ENCODE measurements around the gene TRA2A. TPM values are rescaled to one million over a fixed set of nuclear protein-coding genes. Genes with fewer than 3 reads are reported as not detected.

Gene TRA2A
- total RNA-seq, result 123 and 144 TPM in 2 replicates

DNA sequence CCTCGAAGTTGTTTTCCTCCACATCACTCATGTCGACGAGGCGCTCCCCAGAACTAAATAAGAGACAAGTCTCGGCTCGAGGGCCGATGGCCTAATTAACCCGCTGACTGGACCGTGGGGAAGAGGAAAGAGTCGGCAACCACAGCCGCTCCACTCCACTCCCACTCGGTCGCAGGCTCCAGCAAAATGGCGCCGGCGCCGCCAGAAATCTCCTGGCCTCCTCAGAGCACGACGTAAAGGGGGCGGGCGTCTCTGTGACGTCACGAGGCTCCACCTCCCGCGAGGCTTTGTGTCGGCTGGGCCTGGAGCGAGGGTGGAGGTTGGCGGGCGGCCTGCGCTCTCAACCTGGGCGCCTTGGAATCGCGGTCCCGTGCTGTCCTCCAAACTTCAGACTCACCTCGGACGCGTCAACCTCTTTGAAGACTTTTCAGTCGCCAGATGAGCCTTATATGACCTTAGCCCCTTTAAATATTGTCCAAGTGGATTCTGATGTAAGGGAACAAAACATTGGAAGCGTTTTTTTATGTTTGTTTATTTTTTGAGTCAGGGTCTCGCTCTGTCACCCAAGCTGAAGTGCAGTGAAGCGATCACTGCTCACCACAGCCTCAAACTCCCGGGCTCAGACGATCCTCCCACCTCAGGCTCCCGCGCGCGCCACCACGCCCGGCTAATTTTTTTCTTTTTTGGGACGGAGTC, at the start of gene TRA2A:
Gene TRA2A, minus strand, starts transcription at position 188 of the 696 bp plus-strand sequence. Its CDS starts 157 bp downstream, at position 31.
- POLR2A ChIA-PET, result interaction anchor here (0.6 to 1.6 kb wide), 11 partner anchors 8 to 231 kb away, joined by 3 to 8 read pairs (median 4); partner anchors contain the start of genes CCDC126 and FAM221A
- H3K36me3 Mint-ChIP-seq (ENCODE audit: low read depth), result peaks cover 31% of the 10 kb centered on the region
- H3K27ac Mint-ChIP-seq, result peak within 1 kb of the TSS; percentile 100
- H3K4me1 Mint-ChIP-seq, result peaks cover 49% of the 10 kb centered on the region
- TF ChIP-seq, protein P1, sequence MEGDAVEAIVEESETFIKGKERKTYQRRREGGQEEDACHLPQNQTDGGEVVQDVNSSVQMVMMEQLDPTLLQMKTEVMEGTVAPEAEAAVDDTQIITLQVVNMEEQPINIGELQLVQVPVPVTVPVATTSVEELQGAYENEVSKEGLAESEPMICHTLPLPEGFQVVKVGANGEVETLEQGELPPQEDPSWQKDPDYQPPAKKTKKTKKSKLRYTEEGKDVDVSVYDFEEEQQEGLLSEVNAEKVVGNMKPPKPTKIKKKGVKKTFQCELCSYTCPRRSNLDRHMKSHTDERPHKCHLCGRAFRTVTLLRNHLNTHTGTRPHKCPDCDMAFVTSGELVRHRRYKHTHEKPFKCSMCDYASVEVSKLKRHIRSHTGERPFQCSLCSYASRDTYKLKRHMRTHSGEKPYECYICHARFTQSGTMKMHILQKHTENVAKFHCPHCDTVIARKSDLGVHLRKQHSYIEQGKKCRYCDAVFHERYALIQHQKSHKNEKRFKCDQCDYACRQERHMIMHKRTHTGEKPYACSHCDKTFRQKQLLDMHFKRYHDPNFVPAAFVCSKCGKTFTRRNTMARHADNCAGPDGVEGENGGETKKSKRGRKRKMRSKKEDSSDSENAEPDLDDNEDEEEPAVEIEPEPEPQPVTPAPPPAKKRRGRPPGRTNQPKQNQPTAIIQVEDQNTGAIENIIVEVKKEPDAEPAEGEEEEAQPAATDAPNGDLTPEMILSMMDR (IDR thresholded peaks at IDR 0.05), result no peak
- H3K27me3 Mint-ChIP-seq, result no peaks in the 10 kb centered on the region
- intact Hi-C loops (cut with micrococcal nuclease), result loop anchor here (1.0 to 10.0 kb wide), 13 partner anchors 15 to 1593 kb away; partner anchors contain the start of genes CYCS, HYCC1, IGF2BP3 and KLHL7
- DNase-seq (peak; percentile 97), ATAC-seq (ENCODE audit: low read depth) (peak; percentile 89)
- CTCF ChIA-PET, result interaction anchor here (1.0 to 1.7 kb wide), 4 partner anchors 12 to 258 kb away, joined by 3 to 6 read pairs (median 6); no protein-coding TSS in a partner anchor
- H3K9me3 Mint-ChIP-seq, result no peaks in the 10 kb centered on the region
- H3K4me3 Mint-ChIP-seq, result peak within 1 kb of the TSS; percentile 99

DNA sequence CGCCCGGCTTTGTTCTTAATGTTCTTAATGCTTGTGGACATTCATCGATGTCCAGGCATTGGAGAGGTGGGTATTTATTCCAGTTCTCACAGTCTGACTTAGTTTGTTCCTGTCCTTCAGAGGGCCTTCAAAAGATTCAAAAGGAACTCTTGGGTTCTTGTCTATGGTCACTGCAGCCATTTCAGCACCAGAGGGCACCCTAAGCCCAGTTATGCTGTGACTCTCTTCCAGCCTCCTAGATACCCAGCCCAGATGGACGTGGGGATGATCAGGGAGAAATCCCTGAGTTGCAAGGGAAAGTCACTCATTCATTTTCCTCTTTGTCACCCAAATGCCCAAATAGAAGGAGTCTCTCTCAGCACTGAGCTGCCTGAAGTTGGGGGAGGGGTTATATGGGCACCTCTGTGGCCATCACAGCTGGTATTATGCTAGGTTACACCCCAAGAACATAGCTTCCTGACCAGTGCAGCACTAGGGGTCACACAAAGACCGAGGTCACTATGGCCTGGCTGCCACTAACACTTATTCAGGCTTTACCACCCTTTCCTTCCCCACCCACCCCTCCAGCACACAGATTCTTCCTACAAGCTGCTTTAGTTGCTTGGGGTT, 38.9 kb upstream of the TRA2A start:
- ChIA-PET POLR2A (no interaction called here), CTCF (interaction anchor here (0.9 to 3.2 kb wide), 6 partner anchors 26 to 1095 kb away, joined by 3 to 42 read pairs (median 18); partner anchors contain the start of genes CCDC126 and STK31)
- Mint-ChIP-seq H3K27me3 (peaks cover 14% of the 10 kb centered on the region), H3K4me1 (no peaks in the 10 kb centered on the region), H3K36me3 (ENCODE audit: low read depth) (no peaks in the 10 kb centered on the region), H3K9me3 (no peaks in the 10 kb centered on the region), H3K4me3 (no peak overlapping the region), H3K27ac (no peak overlapping the region)
- intact Hi-C loops (cut with micrococcal nuclease), result loop anchor here (1.0 to 10.0 kb wide), 9 partner anchors 23 to 1524 kb away; partner anchors contain the start of genes CCDC126 and NPY
- DNase-seq (peak; percentile 53), ATAC-seq (ENCODE audit: low read depth) (peak; percentile 89)
- TF ChIP-seq, protein P1 (IDR thresholded peaks at IDR 0.05), result peak; percentile 29

GRCh38 chr7:23558303-23558702, 26.5 kb upstream of the TRA2A start:
- ChIA-PET CTCF (no interaction called here), POLR2A (no interaction called here)
- no peak overlapping the region for H3K4me3 Mint-ChIP-seq
- TF ChIP-seq, protein P1 (IDR thresholded peaks at IDR 0.05), result no peak
- no peaks in the 10 kb centered on the region for H3K36me3 Mint-ChIP-seq (ENCODE audit: low read depth)
- intact Hi-C loops (cut with micrococcal nuclease), result no loop called here
- H3K4me1 Mint-ChIP-seq, result no peaks in the 10 kb centered on the region
- H3K27me3 Mint-ChIP-seq, result peaks cover 12% of the 10 kb centered on the region
- DNase-seq (no peak), ATAC-seq (ENCODE audit: low read depth) (no peak)
- H3K9me3 Mint-ChIP-seq, result no peaks in the 10 kb centered on the region
- H3K27ac Mint-ChIP-seq, result no peak overlapping the region

- intact Hi-C loops (cut with micrococcal nuclease), result loop anchor here (1.0 to 5.0 kb wide), 9 partner anchors 15 to 1545 kb away; partner anchors contain the start of gene CCDC126
- Mint-ChIP-seq H3K4me3 (no peak overlapping the region), H3K27me3 (no peaks in the 10 kb centered on the region), H3K27ac (no peak overlapping the region), H3K9me3 (no peaks in the 10 kb centered on the region), H3K36me3 (ENCODE audit: low read depth) (no peaks in the 10 kb centered on the region), H3K4me1 (peaks cover 18% of the 10 kb centered on the region)
- CTCF ChIA-PET, result interaction anchor here (0.6 to 4.0 kb wide), 7 partner anchors 57 to 1546 kb away, joined by 3 to 42 read pairs (median 6); partner anchors contain the start of gene STK31
- TF ChIP-seq, protein P1 (IDR thresholded peaks at IDR 0.05), result no peak
- no peak for DNase-seq
- POLR2A ChIA-PET, result interaction anchor here (1.4 kb wide), 1 partner anchor 16 kb away, joined by 5 read pairs; no protein-coding TSS in a partner anchor
- ATAC-seq (ENCODE audit: low read depth), result no peak
These were observed 15.9 kb upstream of the TRA2A start for GRCh38 chr7:23547662-23548061.

All from activated B cell treated with CpG ODN at 0.5 μM for 24 hours (primary cell).